HEK293 (cell line): ENCODE measurements around the gene KRTAP5-2.

ENCODE experiments used
- CTCF ChIA-PET: fragments of 350-600 bp; formaldehyde crosslinking; extraction: SDS; loops from one replicate; lab custom pipeline; 2021; ENCODE audit warnings: antibody characterized with exemption; lab: Yijun Ruan, JAX
- POLR2A ChIA-PET: fragments of 300-600 bp; formaldehyde crosslinking; extraction: SDS; loops from one replicate; lab custom pipeline; 2020; ENCODE audit warnings: antibody characterized with exemption, inconsistent platforms; lab: Yijun Ruan, JAX
- H3K27ac ChIP-seq: fragments of 200-500 bp; sonication (Bioruptor generic); 2 replicates; pipeline ENCODE4 v1.5.1; 2014; ENCODE audit warnings: low read depth, low read length, control low read depth, inconsistent platforms; ENCODE audit errors: extremely low read depth
- H3K36me3 ChIP-seq, 2 experiments: fragments of 200-500 bp in 1 of 2; sonication (Bioruptor generic) in 1 of 2; 1 replicate in 1 of 2; 2 replicates in 1 of 2; pipeline ENCODE4 v1.5.1; 2014 to 2017; ENCODE audit warnings: inconsistent platforms in 2 of 2, low read length in 2 of 2; ENCODE audit not compliant: control insufficient read depth in 2 of 2, insufficient read depth in 1 of 2
- H3K4me1 ChIP-seq: fragments of 200-500 bp; sonication (Bioruptor generic); 2 replicates; pipeline ENCODE4 v1.5.1; 2014; ENCODE audit warnings: mild to moderate bottlenecking, low read length, inconsistent platforms; ENCODE audit not compliant: control insufficient read depth, insufficient read depth
- H3K4me3 ChIP-seq: 2 replicates; pipeline ENCODE4 v1.5.1; 2011; ENCODE audit warnings: low read depth, mild to moderate bottlenecking, control low read depth, low read length, moderate library complexity
- H3K9me3 ChIP-seq: fragments of 200-500 bp; sonication (Bioruptor generic); 2 replicates; pipeline ENCODE4 v1.5.1; 2014; ENCODE audit warnings: low read depth, low read length, inconsistent platforms; ENCODE audit not compliant: control insufficient read depth, insufficient read depth
- FEZF1 ChIP-seq: fragments of 450-650 bp; formaldehyde crosslinking; IDR thresholded peaks from 2 replicates; pipeline ENCODE4 v1.5.1; 2016; ENCODE audit warnings: missing biosample characterization, missing genetic modification characterization
- INSM2 ChIP-seq: fragments of 450-650 bp; formaldehyde crosslinking; IDR thresholded peaks from 2 replicates; pipeline ENCODE4 v1.5.1; 2016; ENCODE audit warnings: missing biosample characterization, missing genetic modification characterization
- KLF16 ChIP-seq: fragments of 450-650 bp; formaldehyde crosslinking; IDR thresholded peaks from 2 replicates; pipeline ENCODE4 v1.5.1; 2017; ENCODE audit warnings: missing biosample characterization, missing genetic modification characterization
- MYNN ChIP-seq: fragments of 450-650 bp; formaldehyde crosslinking; IDR thresholded peaks from 2 replicates; pipeline ENCODE4 v1.5.1; 2016; ENCODE audit warnings: missing biosample characterization, missing genetic modification characterization, borderline replicate concordance
- OSR2 ChIP-seq: fragments of 450-650 bp; formaldehyde crosslinking; IDR thresholded peaks from 2 replicates; pipeline ENCODE4 v1.5.1; 2016; ENCODE audit warnings: missing biosample characterization, missing genetic modification characterization
- SALL2 ChIP-seq: fragments of 450-650 bp; formaldehyde crosslinking; IDR thresholded peaks from 2 replicates; pipeline ENCODE4 v1.5.0; 2017; ENCODE audit warnings: missing biosample characterization, mild to moderate bottlenecking, missing genetic modification characterization, borderline replicate concordance
- SP2 ChIP-seq: fragments of 450-650 bp; formaldehyde crosslinking; IDR thresholded peaks from 2 replicates; pipeline ENCODE4 v1.5.1; 2016; ENCODE audit warnings: missing biosample characterization, missing genetic modification characterization
- YY1 ChIP-seq: fragments of 450-650 bp; formaldehyde crosslinking; IDR thresholded peaks from 2 replicates; pipeline ENCODE4 v1.5.1; 2018; ENCODE audit warnings: missing biosample characterization, missing genetic modification characterization
- ZBTB7A ChIP-seq: fragments of 450-650 bp; formaldehyde crosslinking; IDR thresholded peaks from 2 replicates; pipeline ENCODE4 v1.5.1; 2016; ENCODE audit warnings: low read depth, missing biosample characterization, missing genetic modification characterization
- ZNF18 ChIP-seq: fragments of 450-650 bp; formaldehyde crosslinking; IDR thresholded peaks from 2 replicates; pipeline ENCODE4 v1.5.1; 2016; ENCODE audit warnings: missing biosample characterization, missing genetic modification characterization
- ZNF19 ChIP-seq: fragments of 450-650 bp; formaldehyde crosslinking; IDR thresholded peaks from 2 replicates; pipeline ENCODE4; 2016; ENCODE audit warnings: missing biosample characterization, missing genetic modification characterization, low read depth
- ZNF214 ChIP-seq: fragments of 450-650 bp; formaldehyde crosslinking; IDR thresholded peaks from 2 replicates; pipeline ENCODE4 v1.5.1; 2017; ENCODE audit warnings: missing biosample characterization, mild to moderate bottlenecking, missing genetic modification characterization, borderline replicate concordance
- ZNF223 ChIP-seq: fragments of 450-650 bp; formaldehyde crosslinking; IDR thresholded peaks from 2 replicates; pipeline ENCODE4 v1.5.1; 2016; ENCODE audit warnings: missing biosample characterization, missing genetic modification characterization
- ZNF23 ChIP-seq: fragments of 450-650 bp; formaldehyde crosslinking; IDR thresholded peaks from 2 replicates; pipeline ENCODE4 v1.5.1; 2016; ENCODE audit warnings: missing biosample characterization, missing genetic modification characterization, borderline replicate concordance
- ZNF26 ChIP-seq: fragments of 450-650 bp; formaldehyde crosslinking; IDR thresholded peaks from 2 replicates; pipeline ENCODE4 v1.5.1; 2016; ENCODE audit warnings: missing biosample characterization, missing genetic modification characterization
- ZNF324 ChIP-seq: fragments of 450-650 bp; formaldehyde crosslinking; IDR thresholded peaks from 2 replicates; pipeline ENCODE4 v1.5.1; 2016; ENCODE audit warnings: missing biosample characterization, missing genetic modification characterization
- ZNF335 ChIP-seq: fragments of 450-650 bp; formaldehyde crosslinking; conservative IDR thresholded peaks from 2 replicates; pipeline ENCODE4 v1.5.1; 2016; ENCODE audit warnings: missing biosample characterization, missing genetic modification characterization
- ZNF426 ChIP-seq: fragments of 450-650 bp; formaldehyde crosslinking; IDR thresholded peaks from 2 replicates; pipeline ENCODE4 v1.5.1; 2017; ENCODE audit warnings: missing biosample characterization, missing genetic modification characterization, mild to moderate bottlenecking, inconsistent platforms, moderate library complexity
- ZNF48 ChIP-seq: fragments of 450-650 bp; formaldehyde crosslinking; IDR thresholded peaks from 2 replicates; pipeline ENCODE4 v1.5.1; 2016; ENCODE audit warnings: missing biosample characterization, missing genetic modification characterization
- ZNF529 ChIP-seq: fragments of 450-650 bp; formaldehyde crosslinking; IDR thresholded peaks from 2 replicates; pipeline ENCODE4 v1.5.1; 2017; ENCODE audit warnings: missing genetic modification characterization, missing biosample characterization; ENCODE audit not compliant: insufficient replicate concordance
- ZNF555 ChIP-seq: fragments of 450-650 bp; formaldehyde crosslinking; conservative IDR thresholded peaks from 2 replicates; pipeline ENCODE4 v1.5.1; 2017; ENCODE audit warnings: missing biosample characterization, mild to moderate bottlenecking, missing genetic modification characterization, inconsistent platforms
- ZNF571 ChIP-seq: fragments of 450-650 bp; formaldehyde crosslinking; IDR thresholded peaks from 2 replicates; pipeline ENCODE4 v1.5.0; 2017; ENCODE audit warnings: missing biosample characterization, missing genetic modification characterization
- ZNF585B ChIP-seq: fragments of 450-650 bp; formaldehyde crosslinking; IDR thresholded peaks from 2 replicates; pipeline ENCODE4 v1.5.1; 2016; ENCODE audit warnings: missing biosample characterization, missing genetic modification characterization
- ZNF624 ChIP-seq: fragments of 450-650 bp; formaldehyde crosslinking; IDR thresholded peaks from 2 replicates; pipeline ENCODE4 v1.5.1; 2017; ENCODE audit warnings: missing biosample characterization, missing genetic modification characterization
- ZNF664 ChIP-seq: fragments of 450-650 bp; formaldehyde crosslinking; IDR thresholded peaks from 2 replicates; pipeline ENCODE4 v1.5.1; 2016; ENCODE audit warnings: missing biosample characterization, missing genetic modification characterization
- ZNF701 ChIP-seq: fragments of 450-650 bp; formaldehyde crosslinking; IDR thresholded peaks from 2 replicates; pipeline ENCODE4 v1.5.1; 2016; ENCODE audit warnings: missing biosample characterization, missing genetic modification characterization
- ZNF791 ChIP-seq: fragments of 450-650 bp; formaldehyde crosslinking; IDR thresholded peaks from 2 replicates; pipeline ENCODE4 v1.5.1; 2016; ENCODE audit warnings: missing biosample characterization, missing genetic modification characterization
- ZNF843 ChIP-seq: fragments of 450-650 bp; formaldehyde crosslinking; IDR thresholded peaks from 2 replicates; pipeline ENCODE4 v1.5.1; 2016; ENCODE audit warnings: missing biosample characterization, missing genetic modification characterization

The KRTAP5-2 gene

GRCh38 chr11:1636291-1636950 lies 38.3 kb upstream of the KRTAP5-2 start:
- Histone ChIP-seq H3K36me3 (no peaks in the 10 kb centered on the region), H3K9me3 (no peaks in the 10 kb centered on the region), H3K27ac (no peak overlapping the region), H3K4me3 (no peak overlapping the region), H3K4me1 (no peaks in the 10 kb centered on the region)
- ChIA-PET POLR2A (no interaction called here), CTCF (interaction anchor here (2.2 to 5.6 kb wide), 2 partner anchors 16 kb away, joined by 10 to 52 read pairs; no protein-coding TSS in a partner anchor)
- TF ChIP-seq KLF16 (tag by site-specific recombination): no peak
- no peak for TF ChIP-seq ZNF664 (tag by site-specific recombination)
- TF ChIP-seq ZNF624 (tag by site-specific recombination): no peak
- no peak for TF ChIP-seq INSM2

- ChIA-PET CTCF (interaction anchor here (0.6 to 2.2 kb wide), 6 partner anchors 17 to 199 kb away, joined by 4 to 10 read pairs (median 5); no protein-coding TSS in a partner anchor), POLR2A (no interaction called here)
- no peak overlapping the region for H3K27ac ChIP-seq
- no peak for TF ChIP-seq ZNF701 (tag by site-specific recombination)
- TF ChIP-seq ZNF214 (tag by site-specific recombination): no peak
- TF ChIP-seq ZNF19: no peak
- TF ChIP-seq SP2 (tag by site-specific recombination): no peak
- TF ChIP-seq ZNF529 (tag by site-specific recombination): no peak
- no peak for TF ChIP-seq ZNF791 (tag by site-specific recombination)
- no peak for TF ChIP-seq ZNF335 (tag by site-specific recombination)
- no peak for TF ChIP-seq OSR2 (tag by site-specific recombination)
- no peak for TF ChIP-seq ZNF48
- no peak for TF ChIP-seq ZBTB7A (tag by site-specific recombination)
- no peak for TF ChIP-seq ZNF223 (tag by site-specific recombination)
- TF ChIP-seq ZNF843 (tag by site-specific recombination): no peak
- no peak for TF ChIP-seq ZNF23
- TF ChIP-seq ZNF324 (tag by site-specific recombination): no peak
- no peak for TF ChIP-seq ZNF26
- no peaks in the 10 kb centered on the region for H3K9me3 ChIP-seq
- no peaks in the 10 kb centered on the region for H3K4me1 ChIP-seq
- H3K4me3 ChIP-seq: no peak overlapping the region
- H3K36me3 ChIP-seq: no peaks in the 10 kb centered on the region
Measured at GRCh38 chr11:1633864-1634263, 35.8 kb upstream of the KRTAP5-2 start.

- CTCF ChIA-PET: interaction anchor here (0.6 to 7.2 kb wide), 7 partner anchors 7 to 186 kb away, joined by 3 to 67 read pairs (median 4); no protein-coding TSS in a partner anchor
Measured at GRCh38 chr11:1632053-1632714, 34.1 kb upstream of the KRTAP5-2 start.

More at GRCh38 chr11:1632053-1632714, 34.1 kb upstream of the KRTAP5-2 start:
- Histone ChIP-seq H3K4me1 (no peaks in the 10 kb centered on the region), H3K27ac (no peak overlapping the region), H3K36me3 (no peaks in the 10 kb centered on the region), H3K9me3 (no peaks in the 10 kb centered on the region), H3K4me3 (no peak overlapping the region)
- POLR2A ChIA-PET: interaction anchor here (0.7 kb wide), 1 partner anchor 900 kb away, joined by 3 read pairs; no protein-coding TSS in a partner anchor
- no peak for TF ChIP-seq YY1 (tag by site-specific recombination)
- TF ChIP-seq ZNF426 (tag by site-specific recombination): no peak
- TF ChIP-seq ZNF555 (tag by site-specific recombination): no peak
- no peak for TF ChIP-seq SALL2 (tag by site-specific recombination)
- TF ChIP-seq MYNN: no peak
- no peak for TF ChIP-seq ZNF571 (tag by site-specific recombination)
- TF ChIP-seq ZNF585B (tag by site-specific recombination): no peak
- TF ChIP-seq FEZF1: no peak
- no peak for TF ChIP-seq KLF16 (tag by site-specific recombination)
- no peak for TF ChIP-seq ZNF18 (tag by site-specific recombination)
